Smooth muscle cell (in vitro differentiated cells): Measurements from ENCODE around the gene MRI1. TPM values are rescaled to one million over a fixed set of nuclear protein-coding genes. Genes with fewer than 3 reads are reported as not detected.

Experiments
- DNase-seq: peaks from one replicate; lab custom pipeline; 2025; ENCODE audit not compliant: unreplicated experiment; lab: John Stamatoyannopoulos, UW
- H2AFZ ChIP-seq: fragments of 200-600 bp; sonication (generic); 2 replicates; pipeline ENCODE4 v1.6.0; 2016; ENCODE audit warnings: antibody characterized with exemption, low read depth, mild to moderate bottlenecking
- H3F3A ChIP-seq: fragments of 200-600 bp; sonication (generic); 2 replicates; pipeline ENCODE4 v1.6.0; 2017; ENCODE audit warnings: antibody characterized with exemption, low read depth
- H3K27ac ChIP-seq: fragments of 200-600 bp; sonication (generic); 2 replicates; pipeline ENCODE4 v1.5.1; 2016; ENCODE audit warnings: low read depth, mild to moderate bottlenecking
- H3K27me3 ChIP-seq: fragments of 200-600 bp; sonication (generic); 2 replicates; pipeline ENCODE4 v1.6.1; 2016; ENCODE audit warnings: low read depth, mild to moderate bottlenecking
- H3K36me3 ChIP-seq: fragments of 200-600 bp; sonication (generic); 2 replicates; pipeline ENCODE4 v1.5.1; 2016; ENCODE audit warnings: low read depth
- H3K4me1 ChIP-seq: fragments of 200-600 bp; sonication (generic); 2 replicates; pipeline ENCODE4 v1.5.1; 2016; ENCODE audit warnings: low read depth
- H3K4me2 ChIP-seq: fragments of 200-600 bp; sonication (generic); 2 replicates; pipeline ENCODE4 v1.6.0; 2016; ENCODE audit warnings: mild to moderate bottlenecking
- H3K4me3 ChIP-seq: fragments of 200-600 bp; sonication (generic); 2 replicates; pipeline ENCODE4 v1.5.1; 2016; ENCODE audit warnings: mild to moderate bottlenecking
- H3K79me2 ChIP-seq: fragments of 200-600 bp; sonication (generic); 2 replicates; pipeline ENCODE4 v1.6.0; 2016; ENCODE audit warnings: low read depth, mild to moderate bottlenecking
- H3K9ac ChIP-seq: fragments of 200-600 bp; sonication (generic); 2 replicates; pipeline ENCODE4 v1.6.0; 2016; ENCODE audit warnings: low read depth
- H3K9me3 ChIP-seq: fragments of 200-600 bp; sonication (generic); replicated peaks from 2 replicates; pipeline ENCODE4 v1.5.1; 2016; ENCODE audit warnings: low read depth
- H4K20me1 ChIP-seq: fragments of 200-600 bp; sonication (generic); 2 replicates; pipeline ENCODE4 v1.6.0; 2016; ENCODE audit warnings: low read depth
- WGBS: methylation state at CpG from one replicate; pipeline ENCODE4 v1.1.7; 2016; ENCODE audit warnings: low lambda C conversion rate; 5-methylcytosine and 5-hydroxymethylcytosine counted together
- polyA plus RNA-seq: library from polyadenylated mRNA; unstranded; fragments of >200 nt; fragmentation: Nextera tagmentation; extraction: Ambion mirVana; gene quantifications from 2 replicates; pipeline ENCODE4 v1.2.1, GENCODE V29; 2016
- total RNA-seq: library from RNA; depleted of rRNA; stranded (reverse); fragments of >200 nt; gene quantifications from 2 replicates; pipeline ENCODE4 v1.2.3, GENCODE V29; 2014
- TF ChIP-seq, protein P1 (sequence below): fragments of 200-600 bp; sonication (generic); IDR thresholded peaks from 2 replicates; pipeline ENCODE4 v1.5.1; 2017; ENCODE audit warnings: borderline replicate concordance, mild to moderate bottlenecking, antibody characterized with exemption; ENCODE audit not compliant: insufficient read depth, poor library complexity, severe bottlenecking

The MRI1 gene
- total and polyA plus RNA-seq, 2 experiments from 2014 or later: 11.7 to 17.3 TPM

DNA sequence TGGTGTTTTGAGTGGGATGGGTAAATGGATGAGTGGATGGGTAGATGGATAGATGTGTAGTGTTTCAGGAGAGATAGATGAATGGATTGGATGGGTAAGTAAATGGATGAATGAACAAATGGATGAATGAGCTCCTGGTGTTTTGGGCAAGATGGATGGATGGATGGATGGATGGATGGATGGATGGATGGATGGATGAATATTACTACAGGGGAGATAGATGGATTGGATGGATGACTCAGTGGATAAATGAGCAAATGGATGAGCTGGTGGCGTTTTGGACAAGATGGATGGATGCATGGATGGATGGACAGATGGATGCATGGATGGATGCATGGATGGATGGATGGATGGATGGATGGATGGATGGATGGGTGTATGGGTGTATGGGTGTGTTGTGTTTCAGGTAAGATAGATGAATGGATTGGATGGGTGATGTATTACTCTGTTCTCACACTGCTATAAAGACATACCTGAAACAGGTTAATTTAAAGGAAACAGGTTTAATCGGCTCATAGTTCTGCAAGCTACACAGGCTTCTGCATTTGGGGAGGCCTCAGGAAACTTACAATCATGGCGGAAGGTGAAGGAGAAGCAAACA, 43.2 kb downstream of the MRI1 start:
- TF ChIP-seq, protein P1, sequence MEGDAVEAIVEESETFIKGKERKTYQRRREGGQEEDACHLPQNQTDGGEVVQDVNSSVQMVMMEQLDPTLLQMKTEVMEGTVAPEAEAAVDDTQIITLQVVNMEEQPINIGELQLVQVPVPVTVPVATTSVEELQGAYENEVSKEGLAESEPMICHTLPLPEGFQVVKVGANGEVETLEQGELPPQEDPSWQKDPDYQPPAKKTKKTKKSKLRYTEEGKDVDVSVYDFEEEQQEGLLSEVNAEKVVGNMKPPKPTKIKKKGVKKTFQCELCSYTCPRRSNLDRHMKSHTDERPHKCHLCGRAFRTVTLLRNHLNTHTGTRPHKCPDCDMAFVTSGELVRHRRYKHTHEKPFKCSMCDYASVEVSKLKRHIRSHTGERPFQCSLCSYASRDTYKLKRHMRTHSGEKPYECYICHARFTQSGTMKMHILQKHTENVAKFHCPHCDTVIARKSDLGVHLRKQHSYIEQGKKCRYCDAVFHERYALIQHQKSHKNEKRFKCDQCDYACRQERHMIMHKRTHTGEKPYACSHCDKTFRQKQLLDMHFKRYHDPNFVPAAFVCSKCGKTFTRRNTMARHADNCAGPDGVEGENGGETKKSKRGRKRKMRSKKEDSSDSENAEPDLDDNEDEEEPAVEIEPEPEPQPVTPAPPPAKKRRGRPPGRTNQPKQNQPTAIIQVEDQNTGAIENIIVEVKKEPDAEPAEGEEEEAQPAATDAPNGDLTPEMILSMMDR: no peak
- no peaks in the 10 kb centered on the region for H3K9me3 ChIP-seq
- H3K4me1 ChIP-seq: no peaks in the 10 kb centered on the region
- no peak overlapping the region for H3K27ac ChIP-seq
- no peaks in the 10 kb centered on the region for H3F3A ChIP-seq
- no peak overlapping the region for H3K9ac ChIP-seq
- H3K79me2 ChIP-seq: no peaks in the 10 kb centered on the region
- H2AFZ ChIP-seq: no peak overlapping the region
- 96% methylated on average over 3 of the region's 3 CpGs for WGBS
- no peak for DNase-seq
- H3K36me3 ChIP-seq: no peaks in the 10 kb centered on the region
- H3K4me2 ChIP-seq: no peak overlapping the region
- H3K4me3 ChIP-seq: no peak overlapping the region
- H4K20me1 ChIP-seq: no peaks in the 10 kb centered on the region
- H3K27me3 ChIP-seq: no peaks in the 10 kb centered on the region

GRCh38 chr19:13808856-13809255, 44.5 kb downstream of the MRI1 start:
- no peak for DNase-seq
- no peaks in the 10 kb centered on the region for H3K79me2 ChIP-seq
- H3K9ac ChIP-seq: no peak overlapping the region
- H3F3A ChIP-seq: no peaks in the 10 kb centered on the region
- H3K36me3 ChIP-seq: no peaks in the 10 kb centered on the region
- H3K4me2 ChIP-seq: no peak overlapping the region
- no peak overlapping the region for H2AFZ ChIP-seq
- no peak overlapping the region for H3K27ac ChIP-seq
- TF ChIP-seq, protein P1: no peak
- no peak overlapping the region for H3K4me3 ChIP-seq
- 98% methylated on average over 33 of the region's 34 CpGs for WGBS
- H4K20me1 ChIP-seq: no peaks in the 10 kb centered on the region
- no peaks in the 10 kb centered on the region for H3K4me1 ChIP-seq
- H3K9me3 ChIP-seq: no peaks in the 10 kb centered on the region
- H3K27me3 ChIP-seq: no peaks in the 10 kb centered on the region

DNA sequence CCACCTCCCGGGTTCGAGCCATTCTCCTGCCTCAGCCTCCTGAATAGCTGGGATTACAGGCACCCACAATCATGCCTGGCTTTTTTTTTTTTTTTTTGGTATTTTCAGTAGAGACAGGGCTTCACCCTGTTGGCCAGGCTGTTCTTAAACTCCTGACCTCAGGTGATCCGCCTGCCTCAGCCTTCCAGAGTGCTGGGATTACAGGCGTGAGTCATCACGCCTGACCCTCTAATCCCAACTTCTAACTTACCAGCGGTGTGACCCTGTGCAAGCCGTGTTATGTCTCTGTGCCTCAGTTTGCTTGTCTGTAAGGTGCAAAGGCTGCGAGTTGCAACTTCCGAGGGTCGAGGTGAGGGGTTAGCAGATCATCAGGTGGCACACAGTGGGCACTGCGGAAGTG, 48.2 kb downstream of the MRI1 start:
- no peak overlapping the region for H3K4me3 ChIP-seq
- H3K9me3 ChIP-seq: no peaks in the 10 kb centered on the region
- H3K27me3 ChIP-seq: no peaks in the 10 kb centered on the region
- no peaks in the 10 kb centered on the region for H3K79me2 ChIP-seq
- no peak overlapping the region for H3K4me2 ChIP-seq
- H3K9ac ChIP-seq: no peak overlapping the region
- no peak overlapping the region for H3K27ac ChIP-seq
- H3K36me3 ChIP-seq: no peaks in the 10 kb centered on the region
- 91% methylated on average over 11 of the region's 11 CpGs for WGBS
- peaks cover 1% of the 10 kb centered on the region for H3K4me1 ChIP-seq
- no peak overlapping the region for H2AFZ ChIP-seq
- H3F3A ChIP-seq: no peaks in the 10 kb centered on the region
- no peak for DNase-seq
- H4K20me1 ChIP-seq: no peaks in the 10 kb centered on the region
- TF ChIP-seq, protein P1: no peak

DNA sequence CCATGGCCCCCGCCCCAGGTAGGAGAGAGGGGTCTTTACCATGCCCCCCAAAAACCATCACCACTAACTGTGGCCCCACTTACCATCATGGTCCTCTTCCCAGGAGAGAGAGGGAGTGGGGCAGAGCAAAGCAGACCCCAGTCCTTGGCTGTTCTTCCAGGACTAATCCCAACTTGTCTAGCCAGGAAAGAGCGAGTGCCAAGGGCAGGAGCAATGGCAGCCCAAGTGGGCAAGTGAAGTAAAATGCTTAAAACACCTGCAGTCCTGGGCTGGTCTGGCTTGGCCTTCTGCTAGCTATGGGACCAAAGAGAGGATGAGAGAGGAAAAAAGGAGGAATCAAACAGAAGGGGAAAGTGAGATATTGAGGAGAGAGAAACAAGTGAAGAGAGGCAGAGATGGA, 48.8 kb downstream of the MRI1 start:
- no peak overlapping the region for H3K27ac ChIP-seq
- no peak for DNase-seq
- TF ChIP-seq, protein P1: no peak
- H3K79me2 ChIP-seq: no peaks in the 10 kb centered on the region
- H4K20me1 ChIP-seq: no peaks in the 10 kb centered on the region
- H3K4me1 ChIP-seq: peaks cover 4% of the 10 kb centered on the region
- H3K9me3 ChIP-seq: no peaks in the 10 kb centered on the region
- no peaks in the 10 kb centered on the region for H3K36me3 ChIP-seq
- H3K4me2 ChIP-seq: no peak overlapping the region
- no peaks in the 10 kb centered on the region for H3F3A ChIP-seq
- no peak overlapping the region for H2AFZ ChIP-seq
- H3K4me3 ChIP-seq: no peak overlapping the region
- 100% methylated on average over 2 of the region's 2 CpGs for WGBS
- H3K27me3 ChIP-seq: no peaks in the 10 kb centered on the region
- no peak overlapping the region for H3K9ac ChIP-seq
